ENCODE results near the gene RPS6KB2. TPM values are rescaled to one million over a fixed set of nuclear protein-coding genes. Genes with fewer than 3 reads are reported as not detected.

RPS6KB2 gene
- total and polyA plus RNA-seq, 2 of the 4 experiments (the other 2 are of a cell fraction), result 50.7 to 58.4 TPM

- Histone ChIP-seq H3K79me1 (ENCODE audit: low read depth in 1 of 2, low read length in 2 of 2) (peaks cover 8 to 15% of the 10 kb centered on the region in 2 experiments; a peak in 3 of 4 replicates), H3K9me1 (ENCODE audit: insufficient read depth, low read length) (no peaks in the 10 kb centered on the region), H3K9me3 (ENCODE audit: control insufficient read depth, insufficient read depth, low read length) (no peaks in the 10 kb centered on the region), H4K91ac (ENCODE audit: insufficient read depth, low read depth, low read length) (no peak overlapping the region), H4K8ac (ENCODE audit: low read depth in 2 of 2, low read length in 2 of 2) (no peak overlapping the region), H2BK15ac (ENCODE audit: low read depth, low read length) (no peak overlapping the region), H3K9ac (ENCODE audit: low read depth, low read length) (no peak overlapping the region), H3K27ac (ENCODE audit: insufficient read depth, low read length) (no peak overlapping the region), H4K20me1 (ENCODE audit: insufficient read depth, low read length) (peaks cover 14% of the 10 kb centered on the region), H3K36me3 (ENCODE audit: control insufficient read depth, insufficient read depth, low read length) (peaks cover 7% of the 10 kb centered on the region; the same call in 1 of the 2 replicates), H2BK5ac (ENCODE audit: low read depth, low read length, poor library complexity, severe bottlenecking) (no peak overlapping the region), H3K4me2 (ENCODE audit: low read depth, low read length) (no peak overlapping the region), H3K4me1 (ENCODE audit: control insufficient read depth, insufficient read depth, low read length) (peaks cover 11% of the 10 kb centered on the region), H2BK120ac (ENCODE audit: low read depth, low read length) (no peak overlapping the region), H4K5ac (ENCODE audit: low read depth, low read length) (no peak overlapping the region), H3K4ac (ENCODE audit: low read depth, low read length) (no peak overlapping the region), H2AK5ac (ENCODE audit: low read depth, low read length) (no peak overlapping the region), H3K4me3 (ENCODE audit: insufficient read depth, low read depth, low read length) (no peak overlapping the region), H3K27me3 (ENCODE audit: control insufficient read depth, insufficient read depth, low read length) (peaks cover 24% of the 10 kb centered on the region), H3K56ac (ENCODE audit: extremely low read depth, insufficient read depth, low read length) (no peak overlapping the region), H2AK9ac (replicated peaks; ENCODE audit: low read depth, low read length, poor library complexity) (no peak overlapping the region), H3K23ac (ENCODE audit: low read depth, low read length) (no peak overlapping the region), H2BK20ac (ENCODE audit: low read depth, low read length) (no peak overlapping the region), H3K14ac (replicated peaks; ENCODE audit: low read depth, low read length) (no peak overlapping the region), H3K18ac (ENCODE audit: low read depth, low read length) (no peak overlapping the region), H2AFZ (replicated peaks; ENCODE audit: low read length, poor library complexity) (no peak overlapping the region)
- dilution Hi-C loops (cut with HindIII; ENCODE audit: low sequenced_read_pairs, unreplicated experiment), result no loop called here
- ChIA-PET POLR2A (ENCODE audit: unreplicated experiment) (no interaction called here), CTCF (no interaction called here)
- no peak for DNase-seq
- in situ Hi-C loops (cut with MboI; ENCODE audit: low sequenced_read_pairs), result no loop called here
- ATAC-seq (ENCODE audit: low read depth), result no peak
- TF ChIP-seq RFX5 (IDR thresholded peaks at IDR 0.05; ENCODE audit: low read depth, low read length), result no peak
- TF ChIP-seq RCOR1 (IDR thresholded peaks at IDR 0.05; ENCODE audit: insufficient replicate concordance, low read length), result no peak
- TF ChIP-seq CEBPB (IDR thresholded peaks at IDR 0.05; ENCODE audit: low read depth, low read length), result no peak
- TF ChIP-seq, protein P1, sequence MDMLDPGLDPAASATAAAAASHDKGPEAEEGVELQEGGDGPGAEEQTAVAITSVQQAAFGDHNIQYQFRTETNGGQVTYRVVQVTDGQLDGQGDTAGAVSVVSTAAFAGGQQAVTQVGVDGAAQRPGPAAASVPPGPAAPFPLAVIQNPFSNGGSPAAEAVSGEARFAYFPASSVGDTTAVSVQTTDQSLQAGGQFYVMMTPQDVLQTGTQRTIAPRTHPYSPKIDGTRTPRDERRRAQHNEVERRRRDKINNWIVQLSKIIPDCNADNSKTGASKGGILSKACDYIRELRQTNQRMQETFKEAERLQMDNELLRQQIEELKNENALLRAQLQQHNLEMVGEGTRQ (IDR thresholded peaks at IDR 0.05; ENCODE audit: low read depth, low read length), result no peak
- TF ChIP-seq MXI1 (IDR thresholded peaks at IDR 0.05; ENCODE audit: borderline replicate concordance, low read depth, low read length), result no peak
- no peak for TF ChIP-seq SMC3 (IDR thresholded peaks at IDR 0.05; ENCODE audit: low read depth, low read length)
- TF ChIP-seq FOS (IDR thresholded peaks at IDR 0.05; ENCODE audit: low read depth, low read length), result no peak
- no peak for TF ChIP-seq MAZ (IDR thresholded peaks at IDR 0.05; ENCODE audit: borderline replicate concordance, low read depth, low read length)
- no peak for TF ChIP-seq RAD21 (IDR thresholded peaks at IDR 0.05; ENCODE audit: low read length)
- no peak for TF ChIP-seq MAFK (IDR thresholded peaks at IDR 0.05; ENCODE audit: low read depth, low read length)
- TF ChIP-seq, protein P2, sequence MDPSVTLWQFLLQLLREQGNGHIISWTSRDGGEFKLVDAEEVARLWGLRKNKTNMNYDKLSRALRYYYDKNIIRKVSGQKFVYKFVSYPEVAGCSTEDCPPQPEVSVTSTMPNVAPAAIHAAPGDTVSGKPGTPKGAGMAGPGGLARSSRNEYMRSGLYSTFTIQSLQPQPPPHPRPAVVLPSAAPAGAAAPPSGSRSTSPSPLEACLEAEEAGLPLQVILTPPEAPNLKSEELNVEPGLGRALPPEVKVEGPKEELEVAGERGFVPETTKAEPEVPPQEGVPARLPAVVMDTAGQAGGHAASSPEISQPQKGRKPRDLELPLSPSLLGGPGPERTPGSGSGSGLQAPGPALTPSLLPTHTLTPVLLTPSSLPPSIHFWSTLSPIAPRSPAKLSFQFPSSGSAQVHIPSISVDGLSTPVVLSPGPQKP (IDR thresholded peaks at IDR 0.05; ENCODE audit: borderline replicate concordance, low read depth, low read length), result no peak
- TF ChIP-seq CHD1 (IDR thresholded peaks at IDR 0.05; ENCODE audit: low read depth, low read length), result no peak
- TF ChIP-seq POLR2A (IDR thresholded peaks at IDR 0.05; ENCODE audit: low read depth, low read length), result no peak
- no peak for TF ChIP-seq CTCF (conservative IDR thresholded peaks at IDR 0.05; ENCODE audit: low read depth, low read length)
- no peak for TF ChIP-seq NFE2L2 (IDR thresholded peaks at IDR 0.05; ENCODE audit: low read depth, low read length)
- no peak for TF ChIP-seq BHLHE40 (IDR thresholded peaks at IDR 0.05; ENCODE audit: low read depth, low read length)
- no TSS peak for BruUV-seq (replicated peaks)
- WGBS, 2 experiments (ENCODE audit: extremely low coverage in 2 of 2, insufficient read length in 1 of 2), result 54% methylated on average over 2 of the region's 13 CpGs; no CpG with 5 or more reads in 1 of the 2 experiments
- intact Hi-C loops (cut with micrococcal nuclease), result no loop called here
Measured at GRCh38 chr11:67404515-67405195, 23.6 kb upstream of the RPS6KB2 start.
